ENCODE data around the gene TNFRSF1A. TPM values are rescaled to one million over a fixed set of nuclear protein-coding genes. Genes with fewer than 3 reads are reported as not detected.
"Not testable (repeated sequence)": the region's sequence is repeated elsewhere in the genome, so short reads cannot be mapped to it uniquely, and the experiment has no call there.

TNFRSF1A gene
- total RNA-seq, 1 experiment from 2014 or later = 91.5 TPM

DNA sequence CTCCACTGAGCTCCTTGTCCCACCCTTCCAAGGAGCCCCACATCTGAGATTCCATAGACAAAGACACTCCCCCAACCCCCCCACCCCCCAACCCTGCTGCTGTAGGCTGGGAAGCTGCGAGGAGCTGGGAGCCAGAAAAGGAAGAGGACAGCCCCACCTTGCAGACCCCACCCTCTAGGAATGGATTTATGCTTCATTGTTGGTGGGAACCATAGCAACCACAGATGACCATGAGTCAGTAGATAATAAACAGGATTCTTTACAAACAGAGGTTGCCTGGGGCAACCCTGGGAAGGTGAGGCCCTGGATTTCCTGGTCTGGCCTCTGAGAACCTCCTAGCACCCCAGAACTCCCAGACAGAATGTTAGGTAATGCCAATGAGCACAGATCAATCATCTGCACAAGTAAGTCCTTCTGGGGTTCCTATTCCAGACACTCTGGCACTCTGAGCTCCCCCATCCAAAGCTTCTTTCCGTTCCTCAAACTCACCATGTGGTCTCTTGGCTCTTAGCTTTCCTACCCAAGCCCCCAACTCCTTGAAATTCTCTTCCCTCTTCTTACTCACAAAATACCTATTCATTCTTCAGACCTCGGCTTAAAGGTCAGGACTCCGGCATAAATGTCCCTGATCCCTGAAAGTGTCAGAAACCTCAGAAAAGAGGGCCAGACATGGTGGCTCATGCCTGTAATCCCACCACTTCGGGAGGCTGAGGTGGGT lies 46.6 kb downstream of the TNFRSF1A start:
- ChIA-PET POLR2A (ENCODE audit: low non-redundant PET) (interaction anchor here (0.6 kb wide), 1 partner anchor 194 kb away, joined by 4 read pairs; no protein-coding TSS in a partner anchor), CTCF (no interaction called here)
- no peaks in the 10 kb centered on the region for H3K4me1 ChIP-seq (ENCODE audit: insufficient read depth, low read length, poor library complexity, severe bottlenecking)
- DNase-seq (ENCODE audit: low spot score) = no peak
- no TSS peak for BruUV-seq (replicated peaks)
- H3K27ac ChIP-seq (ENCODE audit: low read depth, low read length, poor library complexity, severe bottlenecking) = no peak overlapping the region
- no peak overlapping the region for H3K4me3 ChIP-seq (ENCODE audit: low read depth, low read length, poor library complexity, severe bottlenecking)
- H3K27me3 ChIP-seq (replicated peaks; ENCODE audit: insufficient read depth, low read depth, low read length, poor library complexity) = no peaks in the 10 kb centered on the region
- H3K36me3 ChIP-seq (ENCODE audit: insufficient read depth, low read length, poor library complexity, severe bottlenecking) = no peaks in the 10 kb centered on the region
- intact Hi-C loops (cut with micrococcal nuclease; ENCODE audit: unreplicated experiment) = no loop called here
- TF ChIP-seq, protein P1, sequence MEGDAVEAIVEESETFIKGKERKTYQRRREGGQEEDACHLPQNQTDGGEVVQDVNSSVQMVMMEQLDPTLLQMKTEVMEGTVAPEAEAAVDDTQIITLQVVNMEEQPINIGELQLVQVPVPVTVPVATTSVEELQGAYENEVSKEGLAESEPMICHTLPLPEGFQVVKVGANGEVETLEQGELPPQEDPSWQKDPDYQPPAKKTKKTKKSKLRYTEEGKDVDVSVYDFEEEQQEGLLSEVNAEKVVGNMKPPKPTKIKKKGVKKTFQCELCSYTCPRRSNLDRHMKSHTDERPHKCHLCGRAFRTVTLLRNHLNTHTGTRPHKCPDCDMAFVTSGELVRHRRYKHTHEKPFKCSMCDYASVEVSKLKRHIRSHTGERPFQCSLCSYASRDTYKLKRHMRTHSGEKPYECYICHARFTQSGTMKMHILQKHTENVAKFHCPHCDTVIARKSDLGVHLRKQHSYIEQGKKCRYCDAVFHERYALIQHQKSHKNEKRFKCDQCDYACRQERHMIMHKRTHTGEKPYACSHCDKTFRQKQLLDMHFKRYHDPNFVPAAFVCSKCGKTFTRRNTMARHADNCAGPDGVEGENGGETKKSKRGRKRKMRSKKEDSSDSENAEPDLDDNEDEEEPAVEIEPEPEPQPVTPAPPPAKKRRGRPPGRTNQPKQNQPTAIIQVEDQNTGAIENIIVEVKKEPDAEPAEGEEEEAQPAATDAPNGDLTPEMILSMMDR (conservative IDR thresholded peaks at IDR 0.05; ENCODE audit: low read depth, low read length) = no peak
- no peak for TF ChIP-seq EZH2 (IDR thresholded peaks at IDR 0.05; ENCODE audit: borderline replicate concordance, low read depth, low read length, poor library complexity, severe bottlenecking)
- H3K9me3 ChIP-seq (ENCODE audit: low read depth, low read length, poor library complexity, severe bottlenecking) = no peaks in the 10 kb centered on the region

DNA sequence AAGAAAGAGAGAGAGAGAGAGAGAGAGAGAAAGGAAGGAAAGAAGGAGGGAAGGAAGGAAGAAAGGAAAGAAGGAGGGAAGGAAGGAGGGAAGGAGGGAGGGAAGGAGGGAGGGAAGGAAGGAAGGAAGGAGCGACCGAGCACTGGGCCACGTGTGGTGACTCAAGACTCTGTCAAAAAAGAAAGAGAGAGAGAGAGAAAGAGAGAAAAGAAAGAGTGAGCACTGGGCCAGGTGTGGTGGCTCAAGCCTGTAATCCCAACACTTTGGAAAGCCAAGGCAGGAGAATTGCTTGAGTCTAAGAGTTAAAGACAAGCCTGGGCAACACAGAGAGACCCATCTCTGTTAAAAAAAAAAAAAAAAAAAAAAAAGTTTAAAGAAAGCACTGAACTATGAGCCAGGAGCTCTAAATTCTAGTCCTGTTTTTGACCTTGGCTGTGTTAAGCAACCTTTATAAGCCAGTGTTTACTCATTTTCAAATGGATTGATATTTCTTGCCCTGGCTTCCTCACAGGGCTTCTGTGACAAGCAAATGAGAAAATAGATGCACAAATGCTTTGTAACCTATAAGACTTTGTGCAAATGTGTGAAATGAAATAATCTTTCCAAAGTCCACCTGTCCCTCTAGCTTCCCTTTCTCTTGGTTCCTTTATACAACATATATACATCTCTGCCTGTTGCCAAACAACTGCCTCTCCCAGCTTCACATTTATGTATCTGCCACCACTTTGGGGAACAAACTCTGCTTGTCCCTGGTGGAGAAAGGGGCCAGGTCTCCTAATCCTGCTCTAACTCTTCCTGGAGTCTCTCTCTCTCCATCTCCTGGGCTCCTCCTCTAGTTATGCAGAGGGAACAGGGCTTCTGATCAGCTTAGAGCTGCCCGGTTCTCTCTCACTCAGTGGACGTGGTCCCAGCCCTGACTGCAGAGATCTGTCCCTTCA lies 47.5 kb downstream of the TNFRSF1A start:
- H3K27ac ChIP-seq (ENCODE audit: low read depth, low read length, poor library complexity, severe bottlenecking) = no peak overlapping the region
- BruUV-seq (replicated peaks) = no TSS peak

DNA sequence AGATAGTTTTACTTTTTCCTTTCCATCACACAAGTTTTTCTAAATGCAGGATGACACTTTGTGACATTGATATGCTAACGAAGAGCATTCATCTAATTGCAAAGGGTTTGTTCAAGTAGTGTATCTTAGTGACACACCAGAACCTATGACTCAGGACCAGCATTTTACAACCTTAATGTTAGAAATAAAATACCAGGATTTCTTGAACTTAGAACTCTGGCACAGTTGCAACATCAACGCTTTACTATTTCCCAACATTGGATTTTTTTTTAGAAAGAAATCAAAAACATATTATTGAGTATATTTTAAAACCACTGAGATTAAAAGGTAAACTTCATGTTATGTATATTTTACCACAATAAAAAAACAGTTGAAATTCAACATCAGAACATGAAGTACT lies 49.3 kb downstream of the TNFRSF1A start:
- no peaks in the 10 kb centered on the region for H3K4me1 ChIP-seq (ENCODE audit: insufficient read depth, low read length, poor library complexity, severe bottlenecking)
- H3K4me3 ChIP-seq (ENCODE audit: low read depth, low read length, poor library complexity, severe bottlenecking) = no peak overlapping the region
- no peaks in the 10 kb centered on the region for H3K27me3 ChIP-seq (replicated peaks; ENCODE audit: insufficient read depth, low read depth, low read length, poor library complexity)
- TF ChIP-seq, protein P1 (conservative IDR thresholded peaks at IDR 0.05; ENCODE audit: low read depth, low read length) = no peak
- TF ChIP-seq EZH2 (IDR thresholded peaks at IDR 0.05; ENCODE audit: borderline replicate concordance, low read depth, low read length, poor library complexity, severe bottlenecking) = no peak
- no peak overlapping the region for H3K27ac ChIP-seq (ENCODE audit: low read depth, low read length, poor library complexity, severe bottlenecking)
- intact Hi-C loops (cut with micrococcal nuclease; ENCODE audit: unreplicated experiment) = no loop called here
- ChIA-PET POLR2A (ENCODE audit: low non-redundant PET) (no interaction called here), CTCF (no interaction called here)
- H3K9me3 ChIP-seq (ENCODE audit: low read depth, low read length, poor library complexity, severe bottlenecking) = no peaks in the 10 kb centered on the region
- BruUV-seq (replicated peaks) = no TSS peak
- no peak for DNase-seq (ENCODE audit: low spot score)
- H3K36me3 ChIP-seq (ENCODE audit: insufficient read depth, low read length, poor library complexity, severe bottlenecking) = no peaks in the 10 kb centered on the region

More for the DNA sequence above, 47.5 kb downstream of the TNFRSF1A start:
- Histone ChIP-seq H3K36me3 (ENCODE audit: insufficient read depth, low read length, poor library complexity, severe bottlenecking) (no peaks in the 10 kb centered on the region), H3K4me1 (ENCODE audit: insufficient read depth, low read length, poor library complexity, severe bottlenecking) (no peaks in the 10 kb centered on the region), H3K4me3 (ENCODE audit: low read depth, low read length, poor library complexity, severe bottlenecking) (no peak overlapping the region), H3K27me3 (replicated peaks; ENCODE audit: insufficient read depth, low read depth, low read length, poor library complexity) (no peaks in the 10 kb centered on the region), H3K9me3 (ENCODE audit: low read depth, low read length, poor library complexity, severe bottlenecking) (no peaks in the 10 kb centered on the region)
- POLR2A ChIA-PET (ENCODE audit: low non-redundant PET) = interaction anchor here (0.6 kb wide), 1 partner anchor 193 kb away, joined by 4 read pairs; no protein-coding TSS in a partner anchor
- no peak for DNase-seq (ENCODE audit: low spot score)
- CTCF ChIA-PET = no interaction called here
- no peak for TF ChIP-seq EZH2 (IDR thresholded peaks at IDR 0.05; ENCODE audit: borderline replicate concordance, low read depth, low read length, poor library complexity, severe bottlenecking)
- TF ChIP-seq, protein P1 (conservative IDR thresholded peaks at IDR 0.05; ENCODE audit: low read depth, low read length) = no peak
- intact Hi-C loops (cut with micrococcal nuclease; ENCODE audit: unreplicated experiment) = no loop called here

DNA sequence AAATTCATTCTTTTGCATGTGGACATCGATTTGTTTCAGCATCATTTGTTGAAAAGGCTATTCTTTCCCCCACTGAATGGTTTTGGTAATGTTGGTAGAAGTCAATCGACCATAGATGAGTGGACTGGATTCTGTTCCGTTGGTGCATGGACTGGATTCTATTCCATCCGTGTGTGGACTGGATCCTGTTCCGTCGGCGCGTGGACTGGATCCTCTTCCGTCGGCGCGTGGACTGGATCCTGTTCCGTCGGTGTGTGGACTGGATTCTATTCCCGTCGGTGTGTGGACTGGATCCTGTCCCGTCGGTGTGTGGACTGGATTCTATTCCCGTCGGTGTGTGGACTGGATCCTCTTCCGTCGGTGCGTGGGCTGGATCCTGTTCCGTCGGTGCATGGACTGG lies 52.0 kb downstream of the TNFRSF1A start:
- BruUV-seq (replicated peaks); intact Hi-C loops (cut with micrococcal nuclease; ENCODE audit: unreplicated experiment); POLR2A ChIA-PET (ENCODE audit: low non-redundant PET): not testable (repeated sequence)

DNA sequence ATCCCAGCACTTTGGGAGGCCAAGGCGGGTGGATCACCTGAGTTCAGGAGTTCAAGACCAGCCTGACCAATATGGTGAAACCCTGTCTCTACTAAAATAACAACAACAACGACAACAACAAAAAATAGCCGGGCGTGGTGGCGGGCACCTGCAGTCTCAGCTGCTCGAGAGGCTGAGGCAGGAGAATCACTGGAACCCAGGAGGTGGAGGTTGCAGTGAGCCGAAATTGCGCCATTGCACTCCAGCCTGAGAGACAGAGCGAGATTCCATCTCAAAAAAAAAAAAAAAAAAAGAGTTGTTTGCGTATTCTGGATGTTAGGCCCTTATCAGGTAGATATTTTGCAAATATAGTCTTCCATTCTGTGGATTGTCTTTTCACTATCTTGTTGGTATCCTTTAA lies 52.8 kb downstream of the TNFRSF1A start:
- DNase-seq (ENCODE audit: low spot score); H3K36me3 ChIP-seq (ENCODE audit: insufficient read depth, low read length, poor library complexity, severe bottlenecking); H3K27ac ChIP-seq (ENCODE audit: low read depth, low read length, poor library complexity, severe bottlenecking); POLR2A ChIA-PET (ENCODE audit: low non-redundant PET); intact Hi-C loops (cut with micrococcal nuclease; ENCODE audit: unreplicated experiment); H3K4me3 ChIP-seq (ENCODE audit: low read depth, low read length, poor library complexity, severe bottlenecking); H3K9me3 ChIP-seq (ENCODE audit: low read depth, low read length, poor library complexity, severe bottlenecking); H3K27me3 ChIP-seq (replicated peaks; ENCODE audit: insufficient read depth, low read depth, low read length, poor library complexity); H3K4me1 ChIP-seq (ENCODE audit: insufficient read depth, low read length, poor library complexity, severe bottlenecking); CTCF ChIA-PET; BruUV-seq (replicated peaks): not testable (repeated sequence)

More for the DNA sequence above, 52.0 kb downstream of the TNFRSF1A start:
- H3K9me3 ChIP-seq (ENCODE audit: low read depth, low read length, poor library complexity, severe bottlenecking); CTCF ChIA-PET; H3K4me1 ChIP-seq (ENCODE audit: insufficient read depth, low read length, poor library complexity, severe bottlenecking); H3K27ac ChIP-seq (ENCODE audit: low read depth, low read length, poor library complexity, severe bottlenecking); H3K27me3 ChIP-seq (replicated peaks; ENCODE audit: insufficient read depth, low read depth, low read length, poor library complexity); H3K4me3 ChIP-seq (ENCODE audit: low read depth, low read length, poor library complexity, severe bottlenecking); DNase-seq (ENCODE audit: low spot score); H3K36me3 ChIP-seq (ENCODE audit: insufficient read depth, low read length, poor library complexity, severe bottlenecking): not testable (repeated sequence)
